HepG2 (cell line): ENCODE results near the gene SWI5. TPM values are rescaled to one million over a fixed set of nuclear protein-coding genes. Genes with fewer than 3 reads are reported as not detected.

Experiments used
- ARHGAP35 ChIP-seq: sonication (generic); formaldehyde crosslinking; IDR thresholded peaks from 2 replicates; pipeline ENCODE4 v1.9.0; 2022; ENCODE audit warnings: mild to moderate bottlenecking, inconsistent platforms, moderate library complexity, missing genetic modification reagents, borderline replicate concordance
- ATF7 ChIP-seq, 2 experiments: fragments of 450-650 bp in 1 of 2; sonication (generic) in 1 of 2; formaldehyde crosslinking in 1 of 2; IDR thresholded peaks; 2 replicates each; pipeline versions ENCODE4 v1.4.0 to v1.6.1; 2016 to 2020; ENCODE audit warnings: antibody characterized with exemption in 1 of 2, mild to moderate bottlenecking in 1 of 2, missing genetic modification reagents in 1 of 2
- DNMT3B ChIP-seq: conservative IDR thresholded peaks from 2 replicates; pipeline ENCODE4 v1.6.1; 2016; ENCODE audit warnings: missing biosample characterization, control low read depth
- FIP1L1 ChIP-seq: fragments of 200-400 bp; formaldehyde crosslinking; IDR thresholded peaks from 2 replicates; pipeline ENCODE4 v1.6.1; 2018; ENCODE audit warnings: low read depth, mild to moderate bottlenecking, low read length, moderate library complexity, borderline replicate concordance; ENCODE audit not compliant: insufficient read depth
- HMG20A ChIP-seq: IDR thresholded peaks from 2 replicates; pipeline ENCODE4 v1.6.1; 2016; ENCODE audit warnings: borderline replicate concordance
- KLF12 ChIP-seq: sonication (generic); formaldehyde crosslinking; IDR thresholded peaks from 2 replicates; pipeline ENCODE4 v1.4.0; 2020; ENCODE audit warnings: missing genetic modification reagents, borderline replicate concordance
- PHF20 ChIP-seq: sonication (generic); formaldehyde crosslinking; IDR thresholded peaks from 2 replicates; pipeline ENCODE4 v1.5.0; 2020; ENCODE audit warnings: mild to moderate bottlenecking, missing genetic modification reagents
- POLR2G ChIP-seq: fragments of 200-400 bp; formaldehyde crosslinking; IDR thresholded peaks from 2 replicates; pipeline ENCODE4 v1.6.1; 2018; ENCODE audit warnings: mild to moderate bottlenecking, low read depth, low read length, moderate library complexity
- SALL2 ChIP-seq: sonication (generic); formaldehyde crosslinking; IDR thresholded peaks from 2 replicates; pipeline ENCODE4 v1.8.1; 2023; ENCODE audit warnings: mild to moderate bottlenecking, missing genetic modification reagents, inconsistent platforms
- SMAD3 ChIP-seq: sonication (generic); formaldehyde crosslinking; IDR thresholded peaks from 2 replicates; pipeline ENCODE4 v1.4.0; 2020; ENCODE audit warnings: missing genetic modification reagents
- THAP11 ChIP-seq: IDR thresholded peaks from 2 replicates; pipeline ENCODE4 v1.6.1; 2016; ENCODE audit warnings: missing biosample characterization, missing genetic modification reagents
- ZBTB21 ChIP-seq: sonication (generic); formaldehyde crosslinking; IDR thresholded peaks from 2 replicates; pipeline ENCODE4 v1.4.0; 2020; ENCODE audit warnings: missing genetic modification reagents
- ZNF230 ChIP-seq: sonication (generic); formaldehyde crosslinking; IDR thresholded peaks from 2 replicates; pipeline ENCODE4 v1.4.0; 2020; ENCODE audit warnings: mild to moderate bottlenecking, missing genetic modification reagents
- ZNF564 ChIP-seq: sonication (generic); formaldehyde crosslinking; IDR thresholded peaks from 2 replicates; pipeline ENCODE4 v1.8.1; 2023; ENCODE audit warnings: mild to moderate bottlenecking, missing genetic modification reagents
- ZNF570 ChIP-seq: sonication (generic); formaldehyde crosslinking; IDR thresholded peaks from 2 replicates; pipeline ENCODE4 v1.4.0; 2020; ENCODE audit warnings: mild to moderate bottlenecking, missing genetic modification reagents, borderline replicate concordance
- polyA plus RNA-seq, 8 experiments: library from polyadenylated mRNA; depleted of rRNA in 3 of 8; stranded (reverse) in 7 of 8; unstranded in 1 of 8; fragments of >200 nt; fragmentation: Illumina TruSeq in 4 of 8; extraction: Trizol in 4 of 8; gene quantifications; 2 replicates each; pipeline versions ENCODE4 v1.2.1 to v1.2.3, GENCODE V29; 2011 to 2016; ENCODE audit warnings: low read depth in 4 of 8, missing spikeins in 1 of 8, mixed read lengths in 1 of 8; ENCODE audit not compliant: insufficient read depth in 1 of 8
- total RNA-seq, 5 experiments: library from RNA; depleted of rRNA; stranded (reverse); fragments of >200 nt; fragmentation: Illumina TruSeq; extraction: Trizol; gene quantifications; 2 replicates each; pipeline ENCODE4 v1.2.3, GENCODE V29; 2016; ENCODE audit warnings: low read depth in 1 of 5
- TF ChIP-seq, protein P1 (sequence below): sonication (generic); formaldehyde crosslinking; IDR thresholded peaks from 2 replicates; pipeline ENCODE4 v1.9.0; 2021; ENCODE audit warnings: mild to moderate bottlenecking, missing genetic modification reagents
- TF ChIP-seq, protein P2 (sequence below): sonication (generic); formaldehyde crosslinking; IDR thresholded peaks from 2 replicates; pipeline ENCODE4 v1.8.1; 2023; ENCODE audit warnings: mild to moderate bottlenecking, missing genetic modification reagents
- TF ChIP-seq, protein P3 (sequence below): sonication (generic); formaldehyde crosslinking; conservative IDR thresholded peaks from 2 replicates; pipeline ENCODE4 v1.5.0; 2020; ENCODE audit warnings: missing genetic modification reagents

SWI5 gene
- total and polyA plus RNA-seq, 2 of the 13 experiments (the other 11 are each of a cell fraction or from before 2014, with no cell fraction given): 39.2 to 41.0 TPM

DNA sequence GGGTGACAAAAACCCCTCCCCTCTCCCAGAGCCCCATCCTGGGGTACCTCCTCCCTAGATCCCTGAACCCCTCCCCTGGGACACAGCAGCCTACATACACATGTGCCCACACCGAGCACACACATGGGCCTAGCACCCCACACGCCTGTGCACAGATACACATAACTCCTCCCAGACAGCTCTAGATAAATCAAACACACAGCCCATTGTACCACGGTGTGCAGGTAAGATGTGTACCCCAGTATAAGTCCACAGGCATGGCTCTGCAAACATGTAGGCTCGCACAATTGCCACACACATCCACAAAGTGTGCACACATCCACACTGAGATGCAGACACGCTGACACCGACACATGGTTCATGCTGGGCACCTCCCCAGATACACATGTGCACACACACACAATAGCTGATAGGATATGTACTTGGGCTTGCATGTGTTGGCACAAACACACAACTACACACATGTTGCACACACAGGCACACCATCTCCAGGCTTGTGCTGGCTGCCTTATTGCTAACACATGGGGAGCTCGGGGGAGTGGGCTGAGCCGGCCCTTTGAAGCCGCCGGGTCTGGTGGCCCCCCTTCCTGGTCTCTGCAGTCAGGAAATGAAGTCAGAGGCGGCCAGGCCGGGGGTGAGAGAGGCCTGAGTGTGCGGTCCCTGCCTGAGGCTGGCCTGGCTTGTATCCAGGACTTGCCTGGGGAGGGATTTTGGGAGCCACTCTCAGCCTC, 30.5 kb upstream of the SWI5 start (continued):
- TF ChIP-seq FIP1L1 (no peak), ZNF230 (CRISPR knock-in tag) (no peak), ZNF564 (CRISPR knock-in tag) (no peak), ZNF570 (CRISPR knock-in tag) (no peak), KLF12 (CRISPR knock-in tag) (no peak), SALL2 (CRISPR knock-in tag) (0 out of 2 replicates have a peak, but pooled peaks have one; percentile 20), ARHGAP35 (CRISPR knock-in tag) (no peak), ATF7 (IDR thresholded peaks at IDR 0.05) (no peak), ATF7 (CRISPR knock-in tag; IDR thresholded peaks at IDR 0.05) (0 out of 2 replicates have a peak, but pooled peaks have one; percentile 37), SMAD3 (CRISPR knock-in tag) (no peak), DNMT3B (CRISPR knock-in tag) (0 out of 2 replicates have a peak, but pooled peaks have one; percentile 56), POLR2G (peak; percentile 62), ZBTB21 (CRISPR knock-in tag) (no peak), PHF20 (CRISPR knock-in tag) (peak; percentile 51; the same call in 1 of the 2 replicates), HMG20A (CRISPR knock-in tag) (peak; percentile 17; the same call in 1 of the 2 replicates), THAP11 (peak; percentile 21; the same call in 1 of the 2 replicates)
- TF ChIP-seq, protein P1, sequence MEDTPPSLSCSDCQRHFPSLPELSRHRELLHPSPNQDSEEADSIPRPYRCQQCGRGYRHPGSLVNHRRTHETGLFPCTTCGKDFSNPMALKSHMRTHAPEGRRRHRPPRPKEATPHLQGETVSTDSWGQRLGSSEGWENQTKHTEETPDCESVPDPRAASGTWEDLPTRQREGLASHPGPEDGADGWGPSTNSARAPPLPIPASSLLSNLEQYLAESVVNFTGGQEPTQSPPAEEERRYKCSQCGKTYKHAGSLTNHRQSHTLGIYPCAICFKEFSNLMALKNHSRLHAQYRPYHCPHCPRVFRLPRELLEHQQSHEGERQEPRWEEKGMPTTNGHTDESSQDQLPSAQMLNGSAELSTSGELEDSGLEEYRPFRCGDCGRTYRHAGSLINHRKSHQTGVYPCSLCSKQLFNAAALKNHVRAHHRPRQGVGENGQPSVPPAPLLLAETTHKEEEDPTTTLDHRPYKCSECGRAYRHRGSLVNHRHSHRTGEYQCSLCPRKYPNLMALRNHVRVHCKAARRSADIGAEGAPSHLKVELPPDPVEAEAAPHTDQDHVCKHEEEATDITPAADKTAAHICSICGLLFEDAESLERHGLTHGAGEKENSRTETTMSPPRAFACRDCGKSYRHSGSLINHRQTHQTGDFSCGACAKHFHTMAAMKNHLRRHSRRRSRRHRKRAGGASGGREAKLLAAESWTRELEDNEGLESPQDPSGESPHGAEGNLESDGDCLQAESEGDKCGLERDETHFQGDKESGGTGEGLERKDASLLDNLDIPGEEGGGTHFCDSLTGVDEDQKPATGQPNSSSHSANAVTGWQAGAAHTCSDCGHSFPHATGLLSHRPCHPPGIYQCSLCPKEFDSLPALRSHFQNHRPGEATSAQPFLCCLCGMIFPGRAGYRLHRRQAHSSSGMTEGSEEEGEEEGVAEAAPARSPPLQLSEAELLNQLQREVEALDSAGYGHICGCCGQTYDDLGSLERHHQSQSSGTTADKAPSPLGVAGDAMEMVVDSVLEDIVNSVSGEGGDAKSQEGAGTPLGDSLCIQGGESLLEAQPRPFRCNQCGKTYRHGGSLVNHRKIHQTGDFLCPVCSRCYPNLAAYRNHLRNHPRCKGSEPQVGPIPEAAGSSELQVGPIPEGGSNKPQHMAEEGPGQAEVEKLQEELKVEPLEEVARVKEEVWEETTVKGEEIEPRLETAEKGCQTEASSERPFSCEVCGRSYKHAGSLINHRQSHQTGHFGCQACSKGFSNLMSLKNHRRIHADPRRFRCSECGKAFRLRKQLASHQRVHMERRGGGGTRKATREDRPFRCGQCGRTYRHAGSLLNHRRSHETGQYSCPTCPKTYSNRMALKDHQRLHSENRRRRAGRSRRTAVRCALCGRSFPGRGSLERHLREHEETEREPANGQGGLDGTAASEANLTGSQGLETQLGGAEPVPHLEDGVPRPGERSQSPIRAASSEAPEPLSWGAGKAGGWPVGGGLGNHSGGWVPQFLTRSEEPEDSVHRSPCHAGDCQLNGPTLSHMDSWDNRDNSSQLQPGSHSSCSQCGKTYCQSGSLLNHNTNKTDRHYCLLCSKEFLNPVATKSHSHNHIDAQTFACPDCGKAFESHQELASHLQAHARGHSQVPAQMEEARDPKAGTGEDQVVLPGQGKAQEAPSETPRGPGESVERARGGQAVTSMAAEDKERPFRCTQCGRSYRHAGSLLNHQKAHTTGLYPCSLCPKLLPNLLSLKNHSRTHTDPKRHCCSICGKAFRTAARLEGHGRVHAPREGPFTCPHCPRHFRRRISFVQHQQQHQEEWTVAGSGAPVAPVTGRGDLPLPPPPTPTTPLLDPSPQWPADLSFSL (CRISPR knock-in tag): peak; percentile 88
- TF ChIP-seq, protein P2, sequence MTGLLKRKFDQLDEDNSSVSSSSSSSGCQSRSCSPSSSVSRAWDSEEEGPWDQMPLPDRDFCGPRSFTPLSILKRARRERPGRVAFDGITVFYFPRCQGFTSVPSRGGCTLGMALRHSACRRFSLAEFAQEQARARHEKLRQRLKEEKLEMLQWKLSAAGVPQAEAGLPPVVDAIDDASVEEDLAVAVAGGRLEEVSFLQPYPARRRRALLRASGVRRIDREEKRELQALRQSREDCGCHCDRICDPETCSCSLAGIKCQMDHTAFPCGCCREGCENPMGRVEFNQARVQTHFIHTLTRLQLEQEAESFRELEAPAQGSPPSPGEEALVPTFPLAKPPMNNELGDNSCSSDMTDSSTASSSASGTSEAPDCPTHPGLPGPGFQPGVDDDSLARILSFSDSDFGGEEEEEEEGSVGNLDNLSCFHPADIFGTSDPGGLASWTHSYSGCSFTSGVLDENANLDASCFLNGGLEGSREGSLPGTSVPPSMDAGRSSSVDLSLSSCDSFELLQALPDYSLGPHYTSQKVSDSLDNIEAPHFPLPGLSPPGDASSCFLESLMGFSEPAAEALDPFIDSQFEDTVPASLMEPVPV (CRISPR knock-in tag): no peak
- TF ChIP-seq, protein P3, sequence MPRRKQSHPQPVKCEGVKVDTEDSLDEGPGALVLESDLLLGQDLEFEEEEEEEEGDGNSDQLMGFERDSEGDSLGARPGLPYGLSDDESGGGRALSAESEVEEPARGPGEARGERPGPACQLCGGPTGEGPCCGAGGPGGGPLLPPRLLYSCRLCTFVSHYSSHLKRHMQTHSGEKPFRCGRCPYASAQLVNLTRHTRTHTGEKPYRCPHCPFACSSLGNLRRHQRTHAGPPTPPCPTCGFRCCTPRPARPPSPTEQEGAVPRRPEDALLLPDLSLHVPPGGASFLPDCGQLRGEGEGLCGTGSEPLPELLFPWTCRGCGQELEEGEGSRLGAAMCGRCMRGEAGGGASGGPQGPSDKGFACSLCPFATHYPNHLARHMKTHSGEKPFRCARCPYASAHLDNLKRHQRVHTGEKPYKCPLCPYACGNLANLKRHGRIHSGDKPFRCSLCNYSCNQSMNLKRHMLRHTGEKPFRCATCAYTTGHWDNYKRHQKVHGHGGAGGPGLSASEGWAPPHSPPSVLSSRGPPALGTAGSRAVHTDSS (CRISPR knock-in tag): no peak
